HTR-8/SVneo (cell line): ENCODE measurements around the gene WNT7B.

Experiments used
- DNase-seq: peaks from one replicate; pipeline ENCODE4 v3.0.0; 2011; ENCODE audit warnings: low spot score, mixed read lengths; ENCODE audit not compliant: insufficient read length
- FAIRE-seq: peaks from 2 replicates; lab custom pipeline; 2011; peaks lifted over from hg19 to GRCh38; lab: Jason Lieb, UNC

The WNT7B gene

GRCh38 chr22:45895436-45896152 is 81.4 kb downstream of the WNT7B start:
- DNase-seq (no peak), FAIRE-seq (no peak)

- FAIRE-seq (no peak), DNase-seq (no peak)
Measured at GRCh38 chr22:45893516-45893915, 83.4 kb downstream of the WNT7B start.

DNA sequence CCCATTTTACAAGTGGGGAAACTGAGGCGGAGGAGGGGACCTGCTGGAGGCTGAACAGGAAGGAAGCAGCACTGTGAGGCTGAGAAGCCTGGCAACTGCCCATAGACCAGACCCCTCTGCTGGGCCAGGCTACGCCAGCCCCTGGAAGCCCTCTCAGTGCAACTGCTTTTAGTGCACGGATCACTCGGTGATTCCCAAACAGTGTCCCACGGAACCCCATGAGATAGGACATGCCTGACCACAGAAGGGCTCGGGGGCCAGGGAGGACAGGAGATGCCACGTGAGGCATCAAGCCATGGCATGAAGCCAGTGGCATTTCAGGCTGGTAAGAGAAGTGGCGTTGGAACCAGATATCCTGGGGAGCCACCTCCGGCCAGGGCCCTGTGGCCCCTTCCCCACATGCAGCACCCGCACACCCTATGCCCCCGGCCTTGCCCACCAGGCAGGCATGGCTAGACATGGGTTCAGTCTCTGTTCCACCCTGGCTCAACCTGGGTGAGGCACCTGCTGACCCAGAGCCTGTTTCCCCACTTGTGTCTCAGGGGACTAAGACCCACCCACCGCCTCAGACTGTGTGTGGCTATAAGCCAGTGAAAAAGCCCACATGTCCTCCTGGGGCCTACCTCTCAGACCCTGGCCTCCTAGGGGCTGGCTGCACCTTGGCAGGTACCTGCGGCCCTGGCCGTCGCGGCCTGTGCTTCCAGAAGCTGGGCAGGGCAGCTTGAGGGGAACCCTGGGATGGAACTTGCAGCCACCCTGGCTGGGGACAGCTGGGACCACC is 84.1 kb downstream of the WNT7B start:
- no peak for DNase-seq
- no peak for FAIRE-seq

GRCh38 chr22:45891996-45892621 is 84.9 kb downstream of the WNT7B start:
- DNase-seq (no peak), FAIRE-seq (no peak)

- FAIRE-seq (no peak), DNase-seq (no peak)
Measured at GRCh38 chr22:45891471-45891995, 85.4 kb downstream of the WNT7B start.

DNA sequence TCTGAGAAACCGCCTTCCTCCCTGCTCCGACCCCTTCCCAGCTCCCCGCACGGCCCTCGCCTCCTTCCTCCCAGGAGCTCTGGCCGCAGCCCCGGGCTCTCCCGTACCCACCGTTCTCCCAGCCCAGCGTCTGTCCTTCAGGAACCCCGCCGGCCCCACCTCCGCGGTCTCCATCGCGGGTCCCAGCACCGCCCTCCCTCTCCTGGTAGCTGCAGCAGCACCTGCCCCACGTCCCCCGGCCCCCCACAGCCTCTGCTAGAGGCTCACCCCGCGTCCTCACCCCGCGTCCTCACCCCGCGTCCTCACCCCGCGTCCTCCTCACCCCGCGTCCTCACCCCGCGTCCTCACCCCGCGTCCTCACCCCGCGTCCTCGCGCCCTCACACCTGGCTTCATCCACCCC is 85.9 kb downstream of the WNT7B start:
- FAIRE-seq: no peak

GRCh38 chr22:45890351-45890635 is 86.7 kb downstream of the WNT7B start:
- FAIRE-seq: no peak
- DNase-seq: no peak

More for the DNA sequence above, 85.9 kb downstream of the WNT7B start:
- DNase-seq: no peak

DNA sequence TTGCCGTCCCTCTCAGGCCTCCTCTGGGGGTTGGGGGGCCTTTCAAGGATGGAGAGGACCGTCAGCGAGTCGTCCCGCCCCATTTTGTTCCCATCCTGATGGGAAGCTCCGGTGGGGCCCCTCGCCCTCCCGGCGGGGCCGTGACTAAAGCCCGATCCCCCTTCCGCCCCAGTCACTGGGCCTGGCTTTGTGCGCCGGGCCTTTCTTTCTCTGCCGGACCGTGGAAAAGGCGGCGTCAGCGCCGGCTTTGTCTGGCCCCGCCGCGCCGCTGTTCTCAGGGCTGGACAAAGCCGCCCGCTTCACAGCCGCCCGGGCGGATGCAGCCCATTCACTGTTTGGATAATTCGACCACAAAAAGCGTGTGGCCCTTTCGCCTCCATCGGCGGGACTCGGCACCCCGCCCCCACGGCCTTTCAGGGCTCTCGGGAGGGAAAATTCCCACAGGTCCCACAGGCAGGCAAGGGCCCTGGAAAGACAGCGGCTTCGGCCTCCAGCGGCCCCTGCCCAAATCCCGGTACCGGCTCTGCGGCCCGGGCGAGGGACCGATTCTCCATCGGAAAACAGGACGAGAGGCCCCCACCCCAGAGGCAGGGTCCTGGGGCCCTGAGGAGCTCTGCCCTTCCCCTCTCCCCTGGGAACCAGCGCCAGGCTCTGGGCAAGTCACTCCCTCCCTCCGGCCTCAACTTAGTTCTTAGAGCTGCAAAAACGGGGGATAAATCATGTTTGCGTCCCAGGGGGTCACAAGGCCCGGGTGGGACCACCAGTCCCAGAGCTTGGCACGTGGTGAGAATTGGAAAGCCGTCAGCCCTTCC is 87.2 kb downstream of the WNT7B start:
- no peak for FAIRE-seq
- DNase-seq: no peak

- no peak for FAIRE-seq
- no peak for DNase-seq
Measured at GRCh38 chr22:45889093-45889538, 87.8 kb downstream of the WNT7B start.

DNA sequence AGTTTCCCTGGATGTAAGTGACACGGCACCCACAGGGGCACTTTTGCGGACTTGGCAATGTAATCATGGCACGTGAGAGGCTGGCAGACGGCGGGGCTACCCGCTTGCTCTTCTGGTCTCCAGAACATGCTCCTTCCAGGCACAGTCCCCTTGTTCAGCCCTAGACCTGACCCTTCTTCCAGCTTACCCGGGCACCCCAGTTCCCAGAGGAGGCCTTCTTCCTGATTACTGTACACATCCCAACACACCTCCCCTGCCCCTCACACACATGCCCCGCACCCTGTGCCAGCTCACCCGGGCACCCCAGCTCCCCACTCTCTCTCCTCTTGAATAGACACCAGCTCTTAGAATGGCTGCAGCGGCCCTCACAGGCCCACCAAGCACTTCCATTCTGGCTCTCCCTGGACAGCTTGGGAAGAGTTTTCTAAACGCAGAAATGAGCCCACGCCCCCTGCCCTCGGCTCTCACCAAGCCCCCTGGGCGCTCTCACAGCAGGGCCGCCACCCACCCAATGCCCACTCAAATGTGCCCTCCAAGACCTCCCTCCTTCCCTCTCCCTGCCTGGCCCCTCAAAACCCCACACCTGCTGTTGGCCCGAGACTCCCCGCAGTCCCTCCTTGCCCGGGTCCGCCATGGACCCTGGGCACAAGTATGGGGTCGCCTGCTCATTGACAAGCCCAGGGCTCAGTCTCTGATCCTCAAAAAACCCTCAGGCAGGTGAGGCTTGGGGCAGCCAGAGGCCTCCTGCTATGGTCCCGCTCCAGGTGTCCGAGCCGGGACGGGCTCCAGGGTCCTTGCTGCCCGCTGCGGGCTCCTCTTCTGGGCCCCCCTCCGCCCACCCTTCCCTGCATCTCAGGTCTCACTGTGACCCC is 88.5 kb downstream of the WNT7B start:
- FAIRE-seq: no peak
- no peak for DNase-seq

- DNase-seq: no peak
- FAIRE-seq: peak; percentile 90
Measured at GRCh38 chr22:45887202-45888131, 89.5 kb downstream of the WNT7B start.

DNA sequence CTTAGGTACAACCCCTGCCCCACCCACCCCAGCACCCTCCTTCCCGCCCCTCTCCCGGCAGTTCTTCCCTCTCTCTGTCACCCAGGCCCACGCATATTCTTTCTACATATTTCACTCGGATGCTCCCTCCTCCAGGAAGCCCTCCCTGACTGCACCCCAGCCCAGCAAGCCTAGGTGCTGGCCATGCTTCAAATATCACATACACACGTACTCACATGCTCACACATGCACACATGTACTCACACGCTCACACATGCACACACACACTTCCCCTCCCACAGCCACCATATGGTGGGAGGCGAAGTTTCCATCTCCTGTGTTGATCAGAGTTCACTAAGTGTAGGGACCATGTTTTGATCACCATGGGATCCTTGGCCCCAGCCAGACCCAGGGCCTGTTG is 90.4 kb downstream of the WNT7B start:
- FAIRE-seq (no peak), DNase-seq (no peak)

DNA sequence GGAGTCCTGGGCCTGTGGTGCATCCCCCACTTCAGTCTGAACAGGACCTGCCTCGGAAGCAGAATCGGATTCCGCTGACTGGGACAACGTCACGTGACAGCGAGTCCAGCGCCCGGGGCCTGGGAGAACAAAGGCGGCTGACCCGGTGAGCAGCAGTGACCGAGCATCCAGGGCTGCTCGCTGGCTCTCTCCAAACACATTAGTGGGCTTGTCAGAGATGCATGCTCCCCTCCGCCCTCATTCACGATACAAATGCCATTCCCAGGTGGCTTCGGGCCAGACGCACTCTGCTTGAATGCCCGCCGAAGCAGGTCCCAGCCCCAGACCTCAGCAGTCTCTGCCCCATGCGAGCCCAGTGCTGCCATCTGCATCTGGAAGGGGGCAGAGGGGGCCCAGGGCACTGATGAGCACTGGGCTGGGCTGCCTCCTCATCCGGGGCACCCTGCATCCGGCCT is 91.0 kb downstream of the WNT7B start:
- no peak for DNase-seq
- FAIRE-seq: no peak

- DNase-seq (no peak), FAIRE-seq (no peak)
Measured at GRCh38 chr22:45885171-45885840, 91.7 kb downstream of the WNT7B start.

- DNase-seq: no peak
- FAIRE-seq: no peak
Measured at GRCh38 chr22:45884201-45885062, 92.5 kb downstream of the WNT7B start.

- no peak for DNase-seq
- FAIRE-seq: no peak
Measured at GRCh38 chr22:45883811-45884170, 93.2 kb downstream of the WNT7B start.
